ENCODE measurements around the gene SRL.

- TF ChIP-seq MYC (IDR thresholded peaks at IDR 0.05; ENCODE audit: low read depth, low read length) (no peak), MAX (IDR thresholded peaks at IDR 0.05; ENCODE audit: low read depth, low read length) (no peak)
Observed at GRCh38 chr16:4217204-4218131, 24.4 kb downstream of the SRL start.

Data from NB4 (cell line).